GM18505 (cell line): ENCODE measurements around the gene OCRL.

ENCODE experiments used
- ATAC-seq: cut with Tn5 transposase; IDR thresholded peaks from one replicate; pipeline ENCODE4 v1.9.1; 2021; ENCODE audit not compliant: unreplicated experiment
- POLR2A ChIP-seq: IDR thresholded peaks from 4 replicates; pipeline ENCODE4 v1.6.1; 2011; ENCODE audit warnings: borderline replicate concordance; ENCODE audit not compliant: insufficient read depth, insufficient read length; ENCODE audit errors: extremely low read depth

The OCRL gene

GRCh38 chrX:129585167-129585566 is 45.1 kb downstream of the OCRL start:
- ATAC-seq: no peak
- no peak for TF ChIP-seq POLR2A

- no peak for TF ChIP-seq POLR2A
- no peak for ATAC-seq
Observed at GRCh38 chrX:129585691-129586090, 45.6 kb downstream of the OCRL start.

- no peak for ATAC-seq
- no peak for TF ChIP-seq POLR2A
Observed at GRCh38 chrX:129586446-129586845, 46.4 kb downstream of the OCRL start.

GRCh38 chrX:129590596-129590995 is 50.5 kb downstream of the OCRL start:
- no peak for TF ChIP-seq POLR2A

GRCh38 chrX:129593137-129593536 is 53.1 kb downstream of the OCRL start:
- TF ChIP-seq POLR2A: no peak
- no peak for ATAC-seq

More at GRCh38 chrX:129590596-129590995, 50.5 kb downstream of the OCRL start:
- ATAC-seq: no peak

- TF ChIP-seq POLR2A: no peak
Observed at GRCh38 chrX:129594781-129595180, 54.7 kb downstream of the OCRL start.

GRCh38 chrX:129596077-129596476 is 56.0 kb downstream of the OCRL start:
- TF ChIP-seq POLR2A: no peak
- no peak for ATAC-seq

More at GRCh38 chrX:129594781-129595180, 54.7 kb downstream of the OCRL start:
- no peak for ATAC-seq

GRCh38 chrX:129597905-129598304 is 57.8 kb downstream of the OCRL start:
- no peak for TF ChIP-seq POLR2A
- no peak for ATAC-seq

GRCh38 chrX:129599499-129599898 is 59.4 kb downstream of the OCRL start:
- no peak for ATAC-seq
- no peak for TF ChIP-seq POLR2A

- ATAC-seq: no peak
- no peak for TF ChIP-seq POLR2A
Observed at GRCh38 chrX:129599996-129600395, 59.9 kb downstream of the OCRL start.

GRCh38 chrX:129600981-129601424 is 60.9 kb downstream of the OCRL start:
- ATAC-seq: no peak
- no peak for TF ChIP-seq POLR2A

- no peak for ATAC-seq
- TF ChIP-seq POLR2A: no peak
Observed at GRCh38 chrX:129606918-129607317, 66.9 kb downstream of the OCRL start.

GRCh38 chrX:129608496-129608895 is 68.4 kb downstream of the OCRL start:
- no peak for ATAC-seq
- TF ChIP-seq POLR2A: no peak

- ATAC-seq: no peak
- TF ChIP-seq POLR2A: no peak
Observed at GRCh38 chrX:129609395-129609794, 69.3 kb downstream of the OCRL start.

- no peak for ATAC-seq
- no peak for TF ChIP-seq POLR2A
Observed at GRCh38 chrX:129612396-129612795, 72.3 kb downstream of the OCRL start.

- TF ChIP-seq POLR2A: no peak
Observed at GRCh38 chrX:129613596-129613995, 73.5 kb downstream of the OCRL start.

GRCh38 chrX:129614481-129615255 is 74.6 kb downstream of the OCRL start:
- no peak for ATAC-seq
- no peak for TF ChIP-seq POLR2A

More at GRCh38 chrX:129613596-129613995, 73.5 kb downstream of the OCRL start:
- no peak for ATAC-seq
